Osteocyte (in vitro differentiated cells): ENCODE data around the gene TAF10. TPM values are rescaled to one million over a fixed set of nuclear protein-coding genes. Genes with fewer than 3 reads are reported as not detected.
A peak's percentile ranks its signal among the peaks of the same experiment; 100 is the strongest.

Experiments used
- DNase-seq: peaks from one replicate; pipeline ENCODE4 v3.0.0; 2021; ENCODE audit warnings: mixed read lengths; ENCODE audit not compliant: unreplicated experiment; ENCODE audit errors: extremely low spot score
- H3K27ac Mint-ChIP-seq: one replicate; pipeline ENCODE4 v1.8.0; 2021; ENCODE audit warnings: mild to moderate bottlenecking, mixed read lengths; ENCODE audit not compliant: unreplicated experiment
- H3K27me3 Mint-ChIP-seq: one replicate; pipeline ENCODE4 v1.8.0; 2021; ENCODE audit warnings: mixed read lengths; ENCODE audit not compliant: unreplicated experiment
- H3K36me3 Mint-ChIP-seq: one replicate; pipeline ENCODE4 v1.8.0; 2021; ENCODE audit warnings: mixed read lengths; ENCODE audit not compliant: unreplicated experiment
- H3K4me1 Mint-ChIP-seq: one replicate; pipeline ENCODE4 v1.8.0; 2021; ENCODE audit warnings: mixed read lengths; ENCODE audit not compliant: unreplicated experiment
- H3K4me3 Mint-ChIP-seq: one replicate; pipeline ENCODE4 v1.8.0; 2021; ENCODE audit warnings: mild to moderate bottlenecking, moderate library complexity, mixed read lengths; ENCODE audit not compliant: unreplicated experiment
- H3K9me3 Mint-ChIP-seq: one replicate; pipeline ENCODE4 v1.8.0; 2021; ENCODE audit warnings: mixed read lengths; ENCODE audit not compliant: unreplicated experiment
- CTCF ChIP-seq: fragments of 200-600 bp; sonication (generic); IDR thresholded peaks from 2 replicates; pipeline ENCODE4 v1.5.0; 2021; ENCODE audit warnings: antibody characterized with exemption, mild to moderate bottlenecking, moderate library complexity
- total RNA-seq: library from RNA; stranded (reverse); gene quantifications from 2 replicates; pipeline ENCODE4 v1.2.1, GENCODE V29; 2021

The TAF10 gene
- total RNA-seq, 1 donor from 2014 or later: 100 TPM

GRCh38 chr11:6648501-6648900 lies 36.5 kb upstream of the TAF10 start:
- peak; percentile 2 for DNase-seq
- H3K4me3 Mint-ChIP-seq: no peak overlapping the region
- H3K27ac Mint-ChIP-seq: no peak overlapping the region
- H3K36me3 Mint-ChIP-seq: peaks cover 5% of the 10 kb centered on the region
- H3K27me3 Mint-ChIP-seq: no peaks in the 10 kb centered on the region
- no peak for TF ChIP-seq CTCF
- H3K9me3 Mint-ChIP-seq: no peaks in the 10 kb centered on the region
- no peaks in the 10 kb centered on the region for H3K4me1 Mint-ChIP-seq

DNA sequence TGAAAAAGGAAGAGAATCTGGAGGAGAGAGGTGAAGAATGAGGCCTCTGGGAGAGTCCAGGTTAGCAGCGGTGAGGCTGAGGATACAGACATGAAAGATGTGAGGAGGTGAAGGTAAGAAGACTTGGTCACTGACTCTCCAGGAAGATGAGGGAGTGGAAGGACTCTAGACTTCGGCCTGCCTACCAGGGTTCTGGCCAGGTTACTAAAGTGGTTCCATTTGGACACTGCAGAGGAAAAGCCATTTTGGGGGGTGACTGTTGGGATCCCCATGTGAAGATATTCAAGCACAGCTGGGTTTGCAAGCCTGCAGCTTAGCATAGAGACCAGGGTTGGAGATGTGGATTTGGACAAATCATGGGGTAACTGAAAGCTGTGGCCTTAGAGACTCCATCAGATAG lies 35.8 kb upstream of the TAF10 start:
- Mint-ChIP-seq H3K4me3 (no peak overlapping the region), H3K36me3 (peaks cover 5% of the 10 kb centered on the region), H3K4me1 (no peaks in the 10 kb centered on the region), H3K9me3 (no peaks in the 10 kb centered on the region), H3K27me3 (no peaks in the 10 kb centered on the region), H3K27ac (no peak overlapping the region)
- no peak for DNase-seq
- TF ChIP-seq CTCF: no peak

DNA sequence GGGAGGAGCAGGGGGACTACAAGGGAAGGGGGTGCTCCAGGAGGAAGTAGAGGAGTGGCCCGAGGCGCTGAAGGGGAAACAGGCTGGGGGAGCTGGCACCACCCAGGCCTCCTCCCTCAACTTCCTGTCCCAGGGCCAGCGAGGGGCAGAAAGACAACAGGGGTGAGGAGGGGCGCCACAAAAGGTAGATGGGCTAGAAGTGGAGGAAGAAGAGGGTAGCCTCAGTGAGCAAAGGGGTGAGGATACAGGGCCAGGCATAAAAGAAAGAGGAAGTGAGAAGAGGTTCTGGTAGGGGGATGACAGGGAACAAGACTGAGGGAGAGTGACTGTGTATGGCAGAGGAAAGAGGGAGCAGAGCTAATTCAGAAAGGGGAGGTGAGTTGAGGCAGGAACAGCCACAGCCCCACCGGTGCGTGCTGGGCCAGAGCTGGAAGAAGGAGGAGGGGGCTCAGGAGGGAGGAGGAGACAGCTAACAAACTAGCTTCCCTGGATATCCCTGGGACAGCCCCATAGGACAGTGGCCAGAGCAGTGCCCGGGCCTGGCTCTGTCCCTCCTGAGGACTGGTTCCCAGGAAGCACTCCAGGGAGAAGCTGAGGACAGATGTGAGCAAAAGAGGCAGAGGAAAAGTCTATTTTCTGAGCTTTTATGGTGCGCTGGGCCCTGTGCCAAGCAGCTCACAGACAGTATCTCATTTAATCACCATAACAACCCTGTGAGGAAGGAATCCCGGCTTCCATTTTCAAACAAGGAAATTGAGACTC lies 35.1 kb upstream of the TAF10 start:
- DNase-seq: peak; percentile 76
- Mint-ChIP-seq H3K4me1 (no peaks in the 10 kb centered on the region), H3K9me3 (no peaks in the 10 kb centered on the region), H3K27ac (no peak overlapping the region), H3K27me3 (no peaks in the 10 kb centered on the region), H3K4me3 (no peak overlapping the region), H3K36me3 (peaks cover 5% of the 10 kb centered on the region)
- no peak for TF ChIP-seq CTCF

GRCh38 chr11:6646576-6646917 lies 34.5 kb upstream of the TAF10 start:
- no peaks in the 10 kb centered on the region for H3K9me3 Mint-ChIP-seq
- TF ChIP-seq CTCF: no peak
- no peaks in the 10 kb centered on the region for H3K4me1 Mint-ChIP-seq
- peaks cover 5% of the 10 kb centered on the region for H3K36me3 Mint-ChIP-seq
- H3K27me3 Mint-ChIP-seq: no peaks in the 10 kb centered on the region
- no peak overlapping the region for H3K27ac Mint-ChIP-seq
- peak; percentile 82 for DNase-seq
- H3K4me3 Mint-ChIP-seq: no peak overlapping the region

DNA sequence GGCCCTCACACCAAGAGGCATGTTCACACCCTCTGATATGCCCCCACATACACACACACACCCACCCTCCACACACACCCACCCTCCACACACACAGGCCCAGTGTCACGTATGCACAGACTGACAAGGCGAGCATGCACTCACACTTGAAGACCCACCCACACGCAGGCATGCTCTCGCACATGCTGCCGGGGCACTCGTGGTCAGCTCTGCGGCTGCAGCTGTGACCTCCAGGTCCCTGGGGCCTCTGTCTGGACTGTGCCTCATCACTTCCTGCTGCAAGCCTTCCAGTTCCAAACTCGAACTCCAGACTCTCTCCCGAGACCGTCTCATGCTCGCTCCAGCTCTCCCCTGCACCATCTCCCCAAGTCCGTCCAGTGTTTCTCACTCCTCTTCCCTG lies 34.1 kb upstream of the TAF10 start:
- no peaks in the 10 kb centered on the region for H3K4me1 Mint-ChIP-seq
- H3K36me3 Mint-ChIP-seq: peaks cover 5% of the 10 kb centered on the region
- H3K27me3 Mint-ChIP-seq: no peaks in the 10 kb centered on the region
- DNase-seq: peak; percentile 87
- H3K9me3 Mint-ChIP-seq: no peaks in the 10 kb centered on the region
- no peak for TF ChIP-seq CTCF
- no peak overlapping the region for H3K4me3 Mint-ChIP-seq
- H3K27ac Mint-ChIP-seq: no peak overlapping the region
